GM18511 (cell line): Measurements from ENCODE around the gene CCL7.
"Not testable (repeated sequence)": the region's sequence is repeated elsewhere in the genome, so short reads cannot be mapped to it uniquely, and the experiment has no call there.

Experiments
- ATAC-seq: cut with Tn5 transposase; IDR thresholded peaks from one replicate; pipeline ENCODE4 v1.9.1; 2021; ENCODE audit warnings: mild to moderate bottlenecking, moderate library complexity; ENCODE audit not compliant: unreplicated experiment

Gene CCL7

GRCh38 chr17:34269969-34270368 lies at the start of gene CCL7:
TSS of gene CCL7 (plus strand) at chr17:34270221. CDS start at chr17:34270291, 70 bp downstream.
- no peak for ATAC-seq

- no peak for ATAC-seq
Measured at GRCh38 chr17:34220752-34221395, 49.1 kb upstream of the CCL7 start.

- ATAC-seq = no peak
Measured at GRCh38 chr17:34221411-34221810, 48.6 kb upstream of the CCL7 start.

GRCh38 chr17:34222722-34223497 lies 47.1 kb upstream of the CCL7 start:
- ATAC-seq = no peak

- no peak for ATAC-seq
Measured at GRCh38 chr17:34225046-34225445, 45.0 kb upstream of the CCL7 start.

- ATAC-seq = no peak
Measured at GRCh38 chr17:34226011-34226743, 43.8 kb upstream of the CCL7 start.

GRCh38 chr17:34226744-34227034 lies 43.3 kb upstream of the CCL7 start:
- ATAC-seq = no peak

GRCh38 chr17:34227293-34227692 lies 42.7 kb upstream of the CCL7 start:
- ATAC-seq = not testable (repeated sequence)

- ATAC-seq = no peak
Measured at GRCh38 chr17:34227707-34228106, 42.3 kb upstream of the CCL7 start.

- no peak for ATAC-seq
Measured at GRCh38 chr17:34228781-34229180, 41.2 kb upstream of the CCL7 start.

GRCh38 chr17:34230342-34230741 lies 39.7 kb upstream of the CCL7 start:
- no peak for ATAC-seq

- ATAC-seq = no peak
Measured at GRCh38 chr17:34234616-34235015, 35.4 kb upstream of the CCL7 start.

GRCh38 chr17:34235389-34236028 lies 34.5 kb upstream of the CCL7 start:
- ATAC-seq = no peak

- ATAC-seq = no peak
Measured at GRCh38 chr17:34236281-34236892, 33.6 kb upstream of the CCL7 start.

GRCh38 chr17:34237458-34237857 lies 32.6 kb upstream of the CCL7 start:
- ATAC-seq = no peak

- no peak for ATAC-seq
Measured at GRCh38 chr17:34241062-34241461, 29.0 kb upstream of the CCL7 start.

- no peak for ATAC-seq
Measured at GRCh38 chr17:34242587-34243363, 27.2 kb upstream of the CCL7 start.

GRCh38 chr17:34243364-34244320 lies 26.4 kb upstream of the CCL7 start:
- ATAC-seq = no peak

GRCh38 chr17:34245351-34245905 lies 24.6 kb upstream of the CCL7 start:
- ATAC-seq = no peak
